CD4-positive, alpha-beta T cell treated with Interleukin-4 for 4 hours (primary cell): ENCODE data around the gene VSIG10L.

Experiments
- DNase-seq: peaks from one replicate; pipeline ENCODE4 v3.0.0-alpha.2; 2020

The VSIG10L gene

DNA sequence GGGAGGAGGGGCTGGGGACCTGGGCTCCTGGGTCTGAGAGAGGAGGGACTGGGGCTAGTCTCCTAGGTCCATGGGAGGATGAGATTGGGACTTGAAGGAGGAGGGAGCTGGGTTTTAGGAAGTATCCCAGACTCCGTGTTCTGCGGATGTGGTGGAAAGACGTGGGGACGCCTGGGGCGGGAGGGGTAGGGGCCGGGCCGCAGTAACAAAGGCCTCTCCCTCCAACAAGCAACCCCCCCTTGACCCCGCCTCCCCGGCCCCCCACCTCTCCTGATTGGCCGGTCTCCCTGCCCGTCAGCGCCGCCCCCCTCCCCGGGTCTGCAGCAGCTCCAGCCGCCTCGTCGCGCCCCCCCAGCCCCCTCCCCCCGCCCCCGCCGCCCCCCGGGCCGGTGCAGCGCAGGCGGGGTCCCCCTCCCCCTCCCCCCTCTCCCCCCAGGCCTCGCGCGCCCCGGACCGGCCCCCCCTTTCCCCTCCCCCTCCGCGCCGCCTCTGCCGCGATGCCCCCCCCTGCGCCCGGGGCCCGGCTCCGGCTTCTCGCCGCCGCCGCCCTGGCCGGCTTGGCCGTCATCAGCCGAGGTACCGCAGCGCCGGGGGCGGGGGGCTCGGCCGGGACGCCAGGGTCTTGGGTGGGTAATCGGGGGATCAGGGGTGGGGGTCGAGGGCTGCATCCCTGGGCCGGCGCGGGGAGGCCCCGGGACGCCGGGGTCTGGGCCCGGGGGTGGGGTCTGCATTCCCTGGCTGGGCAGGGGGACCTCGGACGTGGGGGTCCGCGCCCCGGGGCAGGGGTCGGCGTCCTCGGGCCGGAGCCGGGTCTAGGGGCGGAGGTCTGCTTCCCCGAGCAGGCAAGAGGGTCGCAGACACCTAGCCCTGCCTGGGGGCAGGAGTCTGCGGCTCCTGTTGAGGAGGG lies 30.3 kb downstream of the VSIG10L start, which contains the start of gene IGLON5:
Gene IGLON5, plus strand, starts transcription at position 294 of the 907 bp plus-strand sequence. Its CDS starts 204 bp downstream, at position 498.
- no peak for DNase-seq

DNA sequence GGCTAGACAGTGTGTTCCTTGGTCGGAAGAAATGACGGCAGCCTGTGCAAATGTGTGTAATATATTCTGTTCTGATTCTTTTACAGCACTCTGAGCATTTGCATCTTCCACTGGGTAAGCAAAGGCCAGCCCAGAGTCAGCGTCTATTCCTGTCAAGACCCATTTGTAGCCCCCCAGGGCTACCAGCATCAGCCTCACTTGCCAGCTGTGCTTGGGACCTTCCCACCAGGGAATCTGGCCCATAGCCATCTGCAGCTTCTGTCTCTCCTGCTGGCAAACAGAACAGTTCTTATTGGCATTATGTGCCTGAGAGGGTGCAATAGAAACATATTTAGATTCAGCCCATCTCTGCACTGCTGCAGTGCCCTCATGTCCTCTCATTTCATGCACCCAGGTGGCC lies 36.5 kb downstream of the VSIG10L start:
- no peak for DNase-seq

GRCh38 chr19:51301266-51301665 lies 40.7 kb downstream of the VSIG10L start:
- no peak for DNase-seq

DNA sequence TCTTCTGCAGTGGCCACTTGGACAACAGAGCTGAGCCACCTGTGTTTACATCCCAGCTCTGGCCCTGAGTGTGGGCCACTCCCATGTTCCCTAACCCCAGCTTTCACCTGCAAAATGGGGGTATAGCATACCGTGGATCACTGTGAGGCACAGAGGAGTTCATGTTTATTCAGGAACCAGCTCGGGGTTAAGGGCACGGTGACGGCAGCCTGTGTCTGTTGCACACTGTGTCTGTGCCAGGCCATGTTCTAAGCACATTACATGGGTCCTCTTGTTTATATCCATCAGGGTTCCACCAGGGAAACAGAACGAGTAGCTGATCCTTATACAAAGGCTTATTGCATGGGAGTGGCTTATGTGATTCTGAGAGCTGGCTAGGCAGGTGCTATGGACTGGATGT lies 44.5 kb downstream of the VSIG10L start:
- DNase-seq = no peak

- DNase-seq = no peak
Measured at GRCh38 chr19:51296336-51297093, 45.4 kb downstream of the VSIG10L start.

GRCh38 chr19:51295382-51296126 lies 46.4 kb downstream of the VSIG10L start:
- DNase-seq = no peak

DNA sequence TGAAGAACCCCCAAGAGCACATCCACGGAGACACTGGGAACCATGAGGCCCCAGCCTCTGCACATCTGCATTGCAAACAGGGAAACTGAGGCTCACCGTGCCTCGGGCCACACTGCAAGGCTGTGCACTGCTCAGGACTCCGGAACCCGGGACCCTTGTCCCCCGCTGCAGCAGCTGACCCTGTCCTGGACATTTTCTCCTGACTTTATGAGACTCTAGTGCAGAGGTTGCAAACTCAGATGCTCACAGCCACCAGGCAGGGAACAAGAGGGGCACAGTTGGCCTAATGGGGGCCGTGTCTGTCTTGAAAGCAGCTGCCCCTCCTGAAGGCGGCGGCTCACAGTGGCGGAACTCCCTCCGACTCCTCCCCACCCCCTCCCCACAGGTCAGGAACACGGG lies 47.0 kb downstream of the VSIG10L start:
- DNase-seq = no peak

GRCh38 chr19:51294211-51294976 lies 47.5 kb downstream of the VSIG10L start:
- DNase-seq = no peak

DNA sequence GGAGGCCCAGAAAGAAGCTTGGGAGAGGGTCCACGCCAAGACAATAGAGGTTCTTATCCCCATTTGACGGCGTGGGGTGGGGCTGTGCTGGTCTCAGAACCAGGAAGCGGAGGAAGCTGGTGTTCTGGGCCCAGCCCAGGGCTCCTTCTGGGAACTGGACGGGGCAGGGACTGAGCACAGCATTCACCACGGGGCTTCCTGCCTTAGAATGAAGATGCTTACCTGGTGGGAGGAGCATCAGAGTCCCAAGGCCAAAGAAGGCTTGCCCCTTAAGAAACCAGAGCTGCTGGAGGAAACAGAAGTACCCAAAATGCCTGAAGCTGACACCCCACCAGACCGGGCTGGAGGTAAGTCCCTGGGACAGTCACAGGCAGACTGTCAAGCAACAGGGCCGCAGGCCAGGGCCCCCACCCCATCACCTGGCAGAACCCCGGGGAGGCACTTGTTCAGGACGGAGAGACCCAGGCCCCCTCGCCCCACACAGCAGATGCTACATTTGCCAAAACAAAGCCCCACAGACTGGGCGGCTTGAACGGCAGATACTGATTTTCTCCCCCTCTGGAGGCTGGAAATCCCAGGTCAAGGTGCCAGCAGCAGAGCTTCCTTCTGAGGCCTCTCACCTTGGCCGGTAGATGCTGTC lies 48.2 kb downstream of the VSIG10L start:
- no peak for DNase-seq

GRCh38 chr19:51292971-51293370 lies 49.0 kb downstream of the VSIG10L start:
- DNase-seq = no peak

GRCh38 chr19:51289635-51290034 lies 52.3 kb downstream of the VSIG10L start:
- DNase-seq = no peak

GRCh38 chr19:51285682-51286081 lies 56.3 kb downstream of the VSIG10L start:
- DNase-seq = no peak

GRCh38 chr19:51282335-51282734 lies 59.6 kb downstream of the VSIG10L start:
- no peak for DNase-seq
